PC-9 (cell line): ENCODE data around the gene TPRG1L. TPM values are rescaled to one million over a fixed set of nuclear protein-coding genes. Genes with fewer than 3 reads are reported as not detected.

Source experiments
- BruUV-seq: library from RNA; stranded (reverse); fragments of 400-500 nt; replicated peaks from 2 replicates; lab custom pipeline; 2021; lab: Mats Ljungman, UMichigan
- CTCF ChIA-PET: fragments of 300-600 bp; sonication (Branson Sonifier 250); formaldehyde crosslinking; loops from one replicate; lab custom pipeline; 2022; ENCODE audit warnings: antibody characterized with exemption; lab: Charles Lee
- POLR2A ChIA-PET: fragments of 300-600 bp; sonication (Branson Sonifier 250); formaldehyde crosslinking; loops from one replicate; lab custom pipeline; 2022; ENCODE audit warnings: antibody characterized with exemption; ENCODE audit not compliant: unreplicated experiment; lab: Charles Lee
- DNase-seq, 2 experiments: peaks; one replicate each; pipeline versions ENCODE4 v3.0.0 to v3.0.0-alpha.2; 2015 to 2022; ENCODE audit warnings: mixed read lengths in 1 of 2
- H2AFZ ChIP-seq: fragments of 200-600 bp; sonication (generic); 2 replicates; pipeline ENCODE4 v1.8.1; 2017; ENCODE audit warnings: antibody characterized with exemption
- H3F3A ChIP-seq: fragments of 200-600 bp; sonication (generic); 2 replicates; pipeline ENCODE4 v1.8.1; 2017; ENCODE audit warnings: antibody characterized with exemption, mild to moderate bottlenecking, low read depth; ENCODE audit not compliant: insufficient read depth
- H3K27ac ChIP-seq: fragments of 200-600 bp; sonication (generic); 2 replicates; pipeline ENCODE4 v1.6.1; 2016; ENCODE audit warnings: mixed run types
- H3K27me3 ChIP-seq: fragments of 200-600 bp; sonication (generic); 2 replicates; pipeline ENCODE4 v1.6.1; 2016; ENCODE audit warnings: low read depth, mixed run types; ENCODE audit not compliant: insufficient read depth
- H3K36me3 ChIP-seq: fragments of 200-600 bp; sonication (generic); 2 replicates; pipeline ENCODE4 v1.6.1; 2016; ENCODE audit warnings: low read depth, mixed run types
- H3K4me1 ChIP-seq: fragments of 200-600 bp; sonication (generic); replicated peaks from 2 replicates; pipeline ENCODE4 v1.6.1; 2016; ENCODE audit warnings: mixed run types; ENCODE audit not compliant: insufficient read depth
- H3K4me2 ChIP-seq: fragments of 200-600 bp; sonication (generic); 2 replicates; pipeline ENCODE4 v1.6.1; 2017; ENCODE audit warnings: mixed run types
- H3K4me3 ChIP-seq: fragments of 200-600 bp; sonication (generic); 2 replicates; pipeline ENCODE4 v1.6.1; 2016; ENCODE audit warnings: mixed run types
- H3K79me2 ChIP-seq: fragments of 200-600 bp; sonication (generic); 2 replicates; pipeline ENCODE4 v1.6.1; 2017; ENCODE audit warnings: low read depth, mixed run types
- H3K9me2 ChIP-seq: fragments of 200-600 bp; sonication (generic); 2 replicates; pipeline ENCODE4 v1.8.1; 2017; ENCODE audit warnings: mild to moderate bottlenecking; ENCODE audit not compliant: insufficient read depth
- H3K9me3 ChIP-seq: fragments of 200-600 bp; sonication (generic); 2 replicates; pipeline ENCODE4 v1.8.1; 2016; ENCODE audit warnings: low read depth; ENCODE audit not compliant: insufficient read depth
- H4K20me1 ChIP-seq: fragments of 200-600 bp; sonication (generic); 2 replicates; pipeline ENCODE4 v1.8.1; 2017; ENCODE audit not compliant: insufficient read depth
- CTCF ChIP-seq: fragments of 200-600 bp; sonication (generic); conservative IDR thresholded peaks from 2 replicates; pipeline ENCODE4 v1.6.1; 2017; ENCODE audit warnings: mixed run types, antibody characterized with exemption, mild to moderate bottlenecking, moderate library complexity
- EZH2 ChIP-seq: fragments of 200-600 bp; sonication (generic); IDR thresholded peaks from 2 replicates; pipeline ENCODE4 v1.8.0; 2017; ENCODE audit warnings: antibody characterized with exemption, low read depth
- intact Hi-C: fragments of 100-400 bp; cut with micrococcal nuclease; formaldehyde crosslinking; loops from one replicate; pipeline ENCODE4 v1.10.0; 2022; ENCODE audit not compliant: unreplicated experiment
- total RNA-seq: library from RNA; stranded (reverse); gene quantifications from 2 replicates; pipeline ENCODE4 v1.2.3, GENCODE V29; 2021

TPRG1L gene
- total RNA-seq, 1 experiment from 2014 or later = 41.4 TPM

- no TSS peak for BruUV-seq
- 0 out of 2 replicates have a peak, but pooled peaks cover 5% of the 10 kb centered on the region for H3F3A ChIP-seq
- H3K9me3 ChIP-seq = no peaks in the 10 kb centered on the region
- H3K27ac ChIP-seq = no peak overlapping the region
- H3K4me3 ChIP-seq = no peak overlapping the region
- H3K4me1 ChIP-seq = no peaks in the 10 kb centered on the region; the same call in 1 of the 2 replicates
- ChIA-PET CTCF (no interaction called here), POLR2A (no interaction called here)
- no peak for TF ChIP-seq CTCF
- no peak for TF ChIP-seq EZH2
- H3K4me2 ChIP-seq = no peak overlapping the region
- H3K79me2 ChIP-seq = no peaks in the 10 kb centered on the region
- H3K36me3 ChIP-seq = no peaks in the 10 kb centered on the region
- no peak overlapping the region for H2AFZ ChIP-seq
- no peaks in the 10 kb centered on the region for H3K27me3 ChIP-seq
- no peak for DNase-seq
- intact Hi-C loops = no loop called here
- no peaks in the 10 kb centered on the region for H3K9me2 ChIP-seq
- H4K20me1 ChIP-seq = no peaks in the 10 kb centered on the region
These were observed 11.3 kb downstream of the TPRG1L start for GRCh38 chr1:3636080-3636479.

GRCh38 chr1:3636531-3636930 lies 11.7 kb downstream of the TPRG1L start:
- CTCF ChIA-PET = no interaction called here

GRCh38 chr1:3638027-3638426 lies 13.2 kb downstream of the TPRG1L start:
- Histone ChIP-seq H3K9me2 (no peaks in the 10 kb centered on the region), H3K9me3 (no peaks in the 10 kb centered on the region), H2AFZ (no peak overlapping the region), H3K79me2 (no peaks in the 10 kb centered on the region), H3K4me2 (no peak overlapping the region), H3K36me3 (no peaks in the 10 kb centered on the region), H3F3A (no peaks in the 10 kb centered on the region), H3K4me1 (no peaks in the 10 kb centered on the region), H3K27me3 (no peaks in the 10 kb centered on the region), H3K27ac (no peak overlapping the region), H4K20me1 (no peaks in the 10 kb centered on the region), H3K4me3 (no peak overlapping the region)
- DNase-seq = no peak
- TF ChIP-seq CTCF (no peak), EZH2 (no peak)
- POLR2A ChIA-PET = no interaction called here
- intact Hi-C loops = no loop called here
- BruUV-seq = no TSS peak
- CTCF ChIA-PET = no interaction called here

More at GRCh38 chr1:3636531-3636930, 11.7 kb downstream of the TPRG1L start:
- POLR2A ChIA-PET = no interaction called here
- Histone ChIP-seq H3K27ac (no peak overlapping the region), H3K4me2 (no peak overlapping the region), H3K79me2 (no peaks in the 10 kb centered on the region), H3K9me3 (no peaks in the 10 kb centered on the region), H3F3A (0 out of 2 replicates have a peak, but pooled peaks cover 5% of the 10 kb centered on the region), H3K4me3 (no peak overlapping the region), H3K4me1 (no peaks in the 10 kb centered on the region; the same call in 1 of the 2 replicates), H3K27me3 (no peaks in the 10 kb centered on the region), H3K9me2 (no peaks in the 10 kb centered on the region), H4K20me1 (no peaks in the 10 kb centered on the region), H3K36me3 (no peaks in the 10 kb centered on the region), H2AFZ (no peak overlapping the region)
- no peak for TF ChIP-seq CTCF
- no peak for TF ChIP-seq EZH2
- intact Hi-C loops = no loop called here
- DNase-seq = no peak
- BruUV-seq = no TSS peak
